Tibial artery (tissue), 4 donors: ENCODE results near the gene CENPA.
"Not testable (repeated sequence)": the region's sequence is repeated elsewhere in the genome, so short reads cannot be mapped to it uniquely, and the experiment has no call there.

Source experiments
- DNase-seq, 2 donors: peaks; one replicate each; pipeline ENCODE4 v3.0.0-alpha.2; 2019
- H3K27ac ChIP-seq, 2 donors: fragments of 200-600 bp; sonication (generic) in 1 of 2; 1 replicate in 1 of 2; 2 replicates in 1 of 2; pipeline ENCODE4 v1.5.1; 2018 to 2019; ENCODE audit warnings: mild to moderate bottlenecking in 1 of 2
- H3K27me3 ChIP-seq, 2 donors: fragments of 200-600 bp; sonication (generic) in 1 of 2; one replicate each; pipeline versions ENCODE4 v1.5.1 to v1.6.0; 2016 to 2019
- H3K36me3 ChIP-seq, 3 donors: fragments of 200-600 bp; sonication (generic) in 2 of 3; one replicate each; pipeline ENCODE4 v1.5.1; 2016 to 2019; ENCODE audit warnings: mild to moderate bottlenecking in 2 of 3
- H3K4me1 ChIP-seq, 4 donors: fragments of 200-600 bp; sonication (generic) in 2 of 4; 1 replicate in 3 of 4; 2 replicates in 1 of 4; pipeline ENCODE4 v1.5.1; 2016 to 2019
- H3K4me3 ChIP-seq, 2 donors: fragments of 200-600 bp; sonication (generic) in 1 of 2; 1 replicate in 1 of 2; 2 replicates in 1 of 2; pipeline ENCODE4 v1.5.1; 2018 to 2019; ENCODE audit warnings: mild to moderate bottlenecking in 2 of 2
- H3K9me3 ChIP-seq, 3 donors: fragments of 200-600 bp; sonication (generic) in 1 of 3; one replicate each; pipeline ENCODE4 v1.5.1; 2016 to 2019
- intact Hi-C: fragments of 100-400 bp; cut with DNase I; formaldehyde crosslinking; loops from one replicate; pipeline ENCODE4 v1.15.0; 2023; ENCODE audit warnings: low total_unique reads
- TF ChIP-seq, protein P1 (sequence below), 2 experiments: fragments of 200-600 bp in 1 of 2; fragments of 450-650 bp in 1 of 2; IDR thresholded peaks; one replicate each; pipeline ENCODE4 v1.5.1; 2017 to 2019; ENCODE audit warnings: antibody characterized with exemption in 2 of 2, mild to moderate bottlenecking in 1 of 2, moderate library complexity in 1 of 2

CENPA gene

DNA sequence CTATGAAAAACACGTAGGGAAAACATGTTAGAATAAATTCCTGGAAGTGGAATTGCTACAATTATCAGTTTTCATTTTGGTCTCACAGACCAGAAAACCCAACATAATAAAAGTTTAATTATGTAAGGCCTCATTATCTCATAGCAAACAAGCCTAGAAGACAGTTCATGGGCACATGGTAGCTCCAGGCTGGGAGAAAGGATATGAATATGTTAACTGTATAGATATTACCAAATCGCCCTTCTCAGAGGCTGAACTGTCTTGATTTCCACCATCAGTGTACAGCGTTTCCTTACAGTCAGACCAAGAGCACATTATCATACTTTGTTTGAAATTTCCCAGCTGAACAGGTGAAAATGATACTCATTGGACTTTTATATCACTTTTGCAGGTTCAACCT is 38.9 kb upstream of the CENPA start:
- Histone ChIP-seq H3K4me3 (no peak overlapping the region), H3K36me3 (no peaks in the 10 kb centered on the region), H3K4me1 (no peaks in the 10 kb centered on the region), H3K27me3 (no peaks in the 10 kb centered on the region), H3K9me3 (no peaks in the 10 kb centered on the region), H3K27ac (no peak overlapping the region)
- TF ChIP-seq, protein P1, sequence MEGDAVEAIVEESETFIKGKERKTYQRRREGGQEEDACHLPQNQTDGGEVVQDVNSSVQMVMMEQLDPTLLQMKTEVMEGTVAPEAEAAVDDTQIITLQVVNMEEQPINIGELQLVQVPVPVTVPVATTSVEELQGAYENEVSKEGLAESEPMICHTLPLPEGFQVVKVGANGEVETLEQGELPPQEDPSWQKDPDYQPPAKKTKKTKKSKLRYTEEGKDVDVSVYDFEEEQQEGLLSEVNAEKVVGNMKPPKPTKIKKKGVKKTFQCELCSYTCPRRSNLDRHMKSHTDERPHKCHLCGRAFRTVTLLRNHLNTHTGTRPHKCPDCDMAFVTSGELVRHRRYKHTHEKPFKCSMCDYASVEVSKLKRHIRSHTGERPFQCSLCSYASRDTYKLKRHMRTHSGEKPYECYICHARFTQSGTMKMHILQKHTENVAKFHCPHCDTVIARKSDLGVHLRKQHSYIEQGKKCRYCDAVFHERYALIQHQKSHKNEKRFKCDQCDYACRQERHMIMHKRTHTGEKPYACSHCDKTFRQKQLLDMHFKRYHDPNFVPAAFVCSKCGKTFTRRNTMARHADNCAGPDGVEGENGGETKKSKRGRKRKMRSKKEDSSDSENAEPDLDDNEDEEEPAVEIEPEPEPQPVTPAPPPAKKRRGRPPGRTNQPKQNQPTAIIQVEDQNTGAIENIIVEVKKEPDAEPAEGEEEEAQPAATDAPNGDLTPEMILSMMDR (IDR thresholded peaks at IDR 0.05): no peak
- DNase-seq: no peak
- intact Hi-C loops: no loop called here

DNA sequence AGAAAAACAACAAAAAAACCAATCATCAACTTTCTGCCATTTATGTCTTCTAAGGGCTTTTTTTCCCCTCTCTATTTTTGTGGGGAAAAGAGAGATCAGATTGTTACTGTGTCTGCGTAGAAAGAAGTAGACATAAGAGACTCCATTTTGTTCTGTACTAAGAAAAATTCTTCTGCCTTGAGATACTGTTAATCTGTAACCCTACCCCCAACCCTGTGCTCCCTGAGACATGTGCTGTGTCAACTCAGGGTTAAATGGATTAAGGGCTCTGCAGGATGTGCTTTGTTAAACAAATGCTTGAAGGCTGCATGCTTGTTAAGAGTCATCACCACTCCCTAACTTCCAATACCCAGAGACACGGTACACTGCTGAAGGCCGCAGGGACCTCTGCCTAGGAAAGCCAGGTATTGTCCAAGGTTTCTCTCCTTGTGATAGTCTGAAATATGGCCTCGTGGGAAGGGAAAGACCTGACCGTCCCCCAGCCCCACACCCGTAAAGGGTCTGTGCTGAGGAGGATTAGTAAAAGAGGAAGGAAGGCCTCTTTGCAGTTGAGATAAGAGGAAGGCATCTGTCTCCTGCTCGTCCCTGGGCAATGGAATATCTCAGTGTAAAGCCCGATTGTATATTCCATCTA is 36.0 kb upstream of the CENPA start:
- H3K4me1 ChIP-seq, intact Hi-C loops, H3K9me3 ChIP-seq, H3K4me3 ChIP-seq, DNase-seq, H3K27me3 ChIP-seq, H3K27ac ChIP-seq, H3K36me3 ChIP-seq: not testable (repeated sequence)

DNA sequence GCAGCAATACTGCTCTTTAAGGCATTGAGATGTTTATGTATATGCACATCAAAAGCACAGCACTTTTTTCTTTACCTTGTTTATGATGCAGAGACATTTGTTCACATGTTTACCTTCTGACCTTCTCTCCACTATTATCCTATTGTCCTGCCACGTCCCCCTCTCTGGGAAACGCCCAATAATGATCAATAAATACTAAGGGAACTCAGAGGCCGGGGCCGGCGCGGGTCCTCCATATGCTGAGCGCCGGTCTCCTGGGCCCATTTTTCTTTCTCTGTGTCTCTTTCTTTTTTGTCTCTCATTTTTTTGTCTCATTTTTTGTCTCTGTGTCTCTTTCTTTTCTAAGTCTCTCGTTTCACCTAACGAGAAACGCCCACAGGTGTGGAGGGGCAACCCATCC is 35.4 kb upstream of the CENPA start:
- intact Hi-C loops, H3K27ac ChIP-seq, H3K27me3 ChIP-seq, H3K36me3 ChIP-seq, H3K9me3 ChIP-seq, H3K4me1 ChIP-seq, DNase-seq, H3K4me3 ChIP-seq: not testable (repeated sequence)

DNA sequence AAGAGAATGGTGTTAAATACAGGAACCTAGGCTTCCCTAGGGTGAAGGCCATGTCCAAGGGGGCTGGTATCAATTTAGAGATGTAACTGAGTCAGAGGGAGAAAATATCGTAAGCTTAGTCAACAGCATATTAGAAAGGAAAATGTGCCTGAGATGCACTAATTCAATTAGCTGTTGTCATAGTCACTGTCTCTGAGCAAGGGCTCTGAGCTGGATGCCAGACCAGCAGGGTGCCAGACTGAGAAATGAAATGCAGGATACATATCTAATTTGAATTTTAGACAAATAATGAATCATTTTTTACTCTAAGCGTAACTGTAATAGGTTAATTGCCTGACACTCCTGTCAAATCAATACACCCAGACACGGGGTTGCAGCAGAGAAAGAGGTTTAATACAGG is 33.2 kb upstream of the CENPA start:
- Histone ChIP-seq H3K4me1 (peaks cover 0 to 4% (median 3%) of the 10 kb centered on the region in 4 donors), H3K27me3 (no peaks in the 10 kb centered on the region), H3K4me3 (no peak overlapping the region), H3K36me3 (no peaks in the 10 kb centered on the region), H3K9me3 (no peaks in the 10 kb centered on the region), H3K27ac (no peak overlapping the region)
- TF ChIP-seq, protein P1 (IDR thresholded peaks at IDR 0.05): no peak
- intact Hi-C loops: no loop called here
- no peak for DNase-seq

DNA sequence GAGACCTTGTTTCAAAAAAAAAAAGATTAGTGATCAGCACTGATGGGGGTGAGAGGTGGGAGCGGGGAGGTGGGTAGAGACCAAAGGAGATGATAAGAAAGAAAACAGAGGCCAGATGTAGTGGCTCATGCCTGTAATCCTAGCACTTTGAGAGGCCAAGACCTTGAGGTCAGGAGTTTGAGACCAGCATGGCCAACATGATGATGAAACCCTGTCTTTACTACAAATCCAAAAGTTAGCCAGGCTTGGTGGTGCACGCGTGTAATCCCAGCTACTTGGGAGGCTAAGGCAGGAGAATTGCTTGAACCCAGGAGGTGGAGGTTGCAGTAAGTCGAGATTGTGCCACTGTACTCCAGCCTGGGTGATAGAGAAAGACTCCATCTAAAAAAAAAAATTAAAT is 31.3 kb upstream of the CENPA start:
- H3K36me3 ChIP-seq: no peaks in the 10 kb centered on the region
- H3K27ac ChIP-seq: no peak overlapping the region
- H3K9me3 ChIP-seq: no peaks in the 10 kb centered on the region
- H3K27me3 ChIP-seq: no peaks in the 10 kb centered on the region
- H3K4me3 ChIP-seq: no peak overlapping the region
- H3K4me1 ChIP-seq: peaks cover 0 to 16% (median 15%) of the 10 kb centered on the region in 4 donors
- intact Hi-C loops: no loop called here
- DNase-seq: no peak
- TF ChIP-seq, protein P1 (IDR thresholded peaks at IDR 0.05): no peak

DNA sequence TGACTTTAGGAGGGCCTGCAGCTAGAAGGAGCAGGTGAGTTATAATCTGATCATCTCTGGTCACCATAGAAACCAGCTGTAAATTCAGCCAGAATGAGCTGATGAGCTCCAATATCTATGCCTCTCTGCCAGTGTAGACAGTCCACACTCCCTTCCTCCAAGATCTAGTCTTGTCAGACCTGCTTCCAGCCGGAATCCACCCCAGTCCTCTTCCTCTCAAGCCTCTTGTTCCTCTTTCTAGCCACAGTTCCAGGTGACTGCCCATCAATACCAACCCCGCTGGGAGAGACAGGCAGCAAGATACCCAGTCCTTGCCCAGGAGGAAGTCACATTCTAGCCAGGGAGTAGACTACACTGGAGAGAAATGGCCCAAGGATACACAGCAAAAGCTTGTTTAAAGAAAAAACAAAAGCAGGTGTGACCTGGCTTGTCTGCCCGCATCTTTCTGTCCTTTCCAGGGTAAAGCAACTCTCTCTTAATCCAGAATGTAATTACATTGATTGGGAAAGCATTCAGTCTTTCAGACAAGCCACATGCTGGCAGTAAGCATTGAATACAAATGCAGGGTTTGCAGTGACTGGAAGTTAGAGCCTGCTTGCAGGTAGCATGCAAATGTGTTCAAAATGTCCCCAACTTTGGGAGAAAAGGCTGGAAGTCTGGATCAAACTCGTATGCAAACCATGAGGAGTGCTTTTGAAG is 30.7 kb upstream of the CENPA start:
- DNase-seq: no peak
- intact Hi-C loops: no loop called here
- H3K27ac ChIP-seq: no peak overlapping the region
- no peaks in the 10 kb centered on the region for H3K27me3 ChIP-seq
- H3K4me1 ChIP-seq: peaks cover 0 to 16% (median 15%) of the 10 kb centered on the region in 4 donors
- no peaks in the 10 kb centered on the region for H3K9me3 ChIP-seq
- H3K4me3 ChIP-seq: no peak overlapping the region
- H3K36me3 ChIP-seq: no peaks in the 10 kb centered on the region
- TF ChIP-seq, protein P1 (IDR thresholded peaks at IDR 0.05): no peak
